HG03469 (cell line): ENCODE results near the gene CHCHD4.
"Not testable (repeated sequence)": the region's sequence is repeated elsewhere in the genome, so short reads cannot be mapped to it uniquely, and the experiment has no call there.

Source experiments
- ATAC-seq: cut with Tn5 transposase; IDR thresholded peaks from one replicate; pipeline ENCODE4 v1.9.1; 2021; ENCODE audit warnings: mild to moderate bottlenecking, moderate library complexity, moderate number of reproducible peaks; ENCODE audit not compliant: unreplicated experiment

CHCHD4 gene

DNA sequence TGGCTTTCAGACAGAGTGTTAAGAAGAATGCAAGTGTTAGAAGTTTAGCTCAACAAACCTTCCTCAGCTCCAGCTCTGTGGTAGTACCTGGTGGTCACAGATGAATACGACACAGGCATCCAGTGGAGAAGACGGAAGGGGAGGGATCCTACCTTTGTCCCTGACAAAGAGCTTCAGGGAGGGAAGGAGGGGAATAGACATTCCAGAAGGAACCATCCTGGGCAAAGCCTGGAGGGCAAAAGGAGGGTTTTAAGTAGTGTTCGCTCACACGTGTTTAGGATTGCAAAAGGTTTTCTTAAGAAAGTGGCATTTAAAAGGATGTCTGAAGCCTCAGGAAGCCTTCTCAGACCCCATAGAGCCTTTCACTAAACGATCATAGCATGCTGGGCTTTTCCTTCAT, 2.8 kb downstream of the CHCHD4 start:
- no peak for ATAC-seq

DNA sequence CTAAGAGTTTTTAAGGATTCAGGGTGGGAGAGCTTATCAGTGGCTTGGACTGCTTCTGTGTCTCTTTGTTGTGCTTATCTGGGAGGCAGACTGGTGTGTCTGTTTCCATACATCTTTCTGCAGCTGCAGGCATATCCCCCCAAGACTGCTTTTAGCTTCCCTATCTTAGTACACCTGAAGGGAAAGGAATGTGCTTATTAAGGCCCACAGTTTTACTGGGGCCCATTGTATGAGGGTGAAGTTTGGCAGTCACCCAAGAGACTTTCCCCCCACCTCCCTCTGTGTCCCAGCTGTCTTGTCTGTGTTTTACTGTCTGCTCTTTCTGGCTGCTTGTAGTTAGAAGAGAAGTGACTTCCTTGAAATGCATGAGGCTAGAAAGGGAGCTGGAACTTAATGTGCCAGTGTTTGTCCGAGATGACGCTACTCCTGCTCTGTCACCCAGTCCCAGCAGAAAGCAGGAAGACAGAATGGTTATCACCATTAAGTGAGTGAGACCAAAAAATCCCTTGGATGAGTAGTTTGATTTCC, 3.7 kb downstream of the CHCHD4 start:
- ATAC-seq, result not testable (repeated sequence)

DNA sequence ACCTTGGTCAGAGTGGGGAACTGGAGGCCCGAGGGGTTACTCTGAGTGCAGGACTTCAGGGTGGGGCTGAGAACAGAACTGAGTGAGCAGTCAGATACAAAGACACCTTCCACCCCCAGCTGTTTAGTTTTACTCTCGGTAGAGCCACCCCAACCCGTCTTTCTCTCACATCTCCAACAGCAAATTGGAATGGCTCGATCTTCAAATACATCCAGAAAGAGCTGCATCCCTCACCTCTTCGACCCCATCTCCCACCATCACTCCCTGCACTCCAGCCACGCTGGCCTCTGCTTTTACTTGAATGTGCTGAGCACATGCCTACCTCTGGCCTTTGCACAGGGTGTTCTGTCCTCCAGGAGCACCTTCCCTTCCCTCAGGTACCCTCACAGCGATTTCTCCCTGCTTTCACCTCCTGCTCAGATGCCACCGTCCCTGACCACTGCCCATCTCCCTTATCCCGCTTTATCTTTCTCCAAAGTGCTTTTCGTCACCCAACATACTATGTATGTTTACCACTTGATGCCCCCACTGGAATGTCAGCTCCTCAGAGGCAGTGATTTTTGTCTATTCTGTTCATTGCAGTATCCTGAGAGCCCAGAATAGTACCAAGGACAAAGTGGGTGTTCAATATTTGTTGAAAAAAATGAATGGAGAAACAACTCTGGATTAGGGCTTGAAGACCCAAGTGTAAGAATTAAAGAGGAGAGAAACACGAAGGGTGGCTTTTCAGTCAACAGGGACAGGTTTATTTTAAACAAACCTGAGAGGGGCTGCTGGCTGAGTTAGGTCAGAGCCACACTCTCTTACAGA, 4.4 kb downstream of the CHCHD4 start:
- no peak for ATAC-seq

DNA sequence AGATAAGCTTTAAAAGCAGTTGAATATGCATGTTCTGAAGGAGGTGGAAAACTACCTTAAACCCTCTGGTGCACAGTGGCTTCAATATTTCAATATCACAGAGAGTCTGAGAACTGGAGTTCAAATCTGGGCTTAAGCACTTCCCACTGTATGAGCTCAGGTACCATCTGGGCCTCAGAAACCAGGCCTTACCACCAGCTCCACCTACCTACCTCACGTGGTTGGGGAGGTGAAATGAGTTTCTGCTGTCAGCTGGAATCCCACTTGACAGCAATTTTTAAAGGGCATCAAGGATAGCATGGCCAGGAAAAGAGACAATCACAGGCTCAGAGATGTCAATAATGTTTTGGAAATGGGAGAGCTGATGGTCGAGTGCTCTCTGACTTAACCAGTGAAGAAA, 5.0 kb downstream of the CHCHD4 start:
- ATAC-seq, result no peak

GRCh38 chr3:14118400-14119381, 6.0 kb downstream of the CHCHD4 start:
- ATAC-seq, result no peak

GRCh38 chr3:14117468-14118399, 6.9 kb downstream of the CHCHD4 start:
- no peak for ATAC-seq

DNA sequence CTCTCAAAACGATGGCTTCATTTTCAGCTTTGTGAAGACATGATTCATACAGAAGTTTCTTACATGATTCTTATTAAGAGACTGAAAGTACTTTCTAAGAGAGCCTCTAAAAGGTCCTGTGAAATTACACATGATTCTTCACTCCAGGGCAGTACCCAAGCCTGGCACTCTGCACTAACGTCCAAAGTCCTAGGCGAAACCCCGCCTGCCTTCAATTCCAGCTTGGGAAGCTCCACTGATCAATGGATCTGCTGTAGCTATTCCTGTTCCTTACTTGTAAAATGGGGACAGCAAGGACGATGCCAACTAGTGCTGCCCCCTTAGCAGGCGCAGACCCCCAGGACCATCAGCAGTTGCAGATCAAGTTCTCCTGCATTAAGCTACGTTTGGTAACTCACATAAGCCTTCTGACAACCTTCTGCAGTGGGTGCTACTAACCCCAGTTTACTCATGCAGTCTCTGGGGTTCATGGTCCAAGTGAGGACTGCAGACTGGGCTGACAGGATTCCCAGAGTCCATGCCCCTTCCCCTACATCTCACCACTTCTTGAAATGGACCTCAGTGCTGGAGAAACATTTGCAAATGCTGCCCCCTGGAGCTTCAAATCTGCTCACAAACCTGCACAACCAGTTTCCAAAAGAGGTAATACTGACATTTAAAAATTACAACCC, 10.6 kb downstream of the CHCHD4 start:
- ATAC-seq, result no peak

DNA sequence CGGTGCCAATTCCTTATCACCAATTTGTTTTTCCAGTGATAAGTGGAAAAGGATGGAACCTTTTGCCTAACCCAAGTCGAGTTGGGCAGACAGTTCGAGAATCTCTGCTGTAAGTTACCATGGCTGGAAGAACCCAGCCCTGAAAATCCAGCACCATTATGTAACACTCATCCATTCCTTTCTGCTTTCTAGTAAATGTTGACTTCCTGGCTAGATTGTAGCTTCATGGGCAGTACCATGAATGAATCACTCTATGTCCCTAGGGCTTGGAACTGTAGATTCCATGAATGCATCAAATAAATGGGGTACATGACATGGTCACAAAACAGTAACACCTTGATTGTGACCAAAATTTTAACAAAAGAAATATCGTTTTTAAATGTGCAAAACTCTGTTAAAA, 14.0 kb downstream of the CHCHD4 start:
- ATAC-seq, result no peak

- not testable (repeated sequence) for ATAC-seq
Measured at GRCh38 chr3:14109821-14110220, 14.8 kb downstream of the CHCHD4 start.

DNA sequence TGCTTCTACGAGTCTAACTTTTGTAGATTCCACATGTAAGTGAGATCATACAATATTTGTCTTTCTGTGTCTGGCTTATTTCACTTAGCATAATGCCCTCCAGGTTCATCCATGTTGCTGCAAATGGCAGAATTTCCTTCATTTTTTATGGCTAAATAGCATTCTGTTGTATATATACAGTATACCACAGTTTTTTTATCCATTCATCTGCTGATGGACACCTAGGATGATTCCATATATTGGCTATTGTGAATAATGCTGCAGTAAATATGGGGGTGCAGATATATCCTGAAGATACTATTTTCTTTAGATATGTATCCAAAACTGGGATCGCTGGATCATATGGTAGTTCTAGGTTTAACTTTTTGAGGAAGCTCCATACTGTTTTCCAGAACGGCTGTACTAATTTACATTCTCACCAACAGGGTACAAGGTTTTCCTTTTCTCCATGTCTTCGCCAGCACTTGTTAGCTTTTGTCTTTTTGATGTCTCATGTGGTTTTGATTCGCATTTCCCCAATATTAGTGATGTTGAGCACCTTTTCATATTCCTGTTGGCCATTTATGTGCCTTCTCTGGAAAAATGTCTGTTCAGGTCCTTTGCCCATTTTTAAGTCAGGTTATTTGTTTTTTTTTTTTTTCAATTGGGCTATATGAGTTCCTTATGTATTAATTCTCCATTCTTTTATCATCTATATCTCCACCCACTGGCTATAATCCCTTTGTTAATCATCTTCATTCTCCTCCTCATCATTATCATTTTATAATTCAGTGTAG, 26.9 kb downstream of the CHCHD4 start:
- no peak for ATAC-seq

DNA sequence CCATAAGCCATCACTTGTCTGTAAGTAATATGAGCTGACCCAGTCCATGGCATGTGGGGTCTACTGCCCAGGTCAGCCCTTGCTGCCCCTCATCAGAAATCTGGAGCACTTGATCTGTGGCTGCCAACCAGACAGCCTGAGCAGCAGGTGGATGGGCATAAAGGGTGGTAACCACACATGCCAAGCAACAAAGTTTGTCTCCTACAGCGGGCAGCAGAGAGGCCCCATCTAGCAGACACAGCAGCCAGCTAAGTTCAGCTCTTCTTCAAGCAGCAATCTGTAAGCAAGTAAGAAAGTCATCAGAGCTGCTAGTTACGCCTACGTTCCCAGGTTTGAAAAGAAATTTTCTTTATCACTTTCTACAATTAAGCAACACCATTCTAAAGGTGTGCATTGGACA, 27.9 kb downstream of the CHCHD4 start:
- no peak for ATAC-seq

- no peak for ATAC-seq
Measured at GRCh38 chr3:14093831-14094230, 30.8 kb downstream of the CHCHD4 start.

- ATAC-seq, result no peak
Measured at GRCh38 chr3:14092464-14092863, 32.2 kb downstream of the CHCHD4 start.

DNA sequence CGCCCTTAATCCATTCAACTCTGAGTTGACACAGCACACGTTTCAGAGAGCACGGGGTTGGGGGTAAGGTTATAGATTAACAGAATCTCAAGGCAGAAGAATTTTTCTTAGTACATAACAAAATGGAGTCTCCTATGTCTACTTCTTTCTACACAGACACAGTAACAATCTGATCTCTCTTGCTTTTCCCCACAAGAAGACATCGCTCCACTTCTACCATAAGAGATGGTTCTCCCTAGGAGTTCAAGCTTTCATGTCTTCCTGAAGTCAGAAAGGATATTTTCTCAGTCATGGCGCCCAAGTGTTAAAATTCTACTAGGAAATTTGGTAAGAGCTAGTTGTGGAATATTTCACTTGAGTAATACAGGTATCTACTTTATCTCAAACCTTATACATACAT, 32.7 kb downstream of the CHCHD4 start:
- not testable (repeated sequence) for ATAC-seq

GRCh38 chr3:14087461-14087860, 37.2 kb downstream of the CHCHD4 start:
- ATAC-seq, result not testable (repeated sequence)

DNA sequence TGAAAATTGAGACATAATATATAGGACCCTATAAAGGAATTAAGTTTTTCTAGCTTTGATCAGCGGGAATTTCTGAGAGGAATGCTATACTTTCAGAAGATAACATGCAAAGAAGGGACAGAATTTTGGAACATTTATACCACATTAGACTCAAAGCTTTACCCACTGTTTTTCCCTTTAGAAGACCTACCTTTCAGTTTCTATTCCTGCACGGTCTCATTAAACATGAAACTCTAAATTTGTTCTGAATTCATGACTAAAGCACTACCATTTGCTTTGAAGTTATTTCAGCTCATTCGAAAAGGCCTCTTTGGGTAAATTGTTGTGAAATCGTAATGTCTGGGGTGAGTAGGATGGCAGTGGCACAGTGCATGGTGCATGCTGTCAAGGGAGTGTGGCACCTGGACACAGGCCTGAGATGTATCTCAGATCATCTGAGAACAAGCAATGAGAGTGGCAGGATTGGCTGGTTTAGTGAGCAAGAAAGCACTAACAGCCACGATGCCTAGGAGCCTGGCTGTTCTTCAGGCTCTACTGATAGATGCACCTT, 42.5 kb downstream of the CHCHD4 start:
- ATAC-seq, result no peak

GRCh38 chr3:14077310-14077709, 47.4 kb downstream of the CHCHD4 start:
- no peak for ATAC-seq

DNA sequence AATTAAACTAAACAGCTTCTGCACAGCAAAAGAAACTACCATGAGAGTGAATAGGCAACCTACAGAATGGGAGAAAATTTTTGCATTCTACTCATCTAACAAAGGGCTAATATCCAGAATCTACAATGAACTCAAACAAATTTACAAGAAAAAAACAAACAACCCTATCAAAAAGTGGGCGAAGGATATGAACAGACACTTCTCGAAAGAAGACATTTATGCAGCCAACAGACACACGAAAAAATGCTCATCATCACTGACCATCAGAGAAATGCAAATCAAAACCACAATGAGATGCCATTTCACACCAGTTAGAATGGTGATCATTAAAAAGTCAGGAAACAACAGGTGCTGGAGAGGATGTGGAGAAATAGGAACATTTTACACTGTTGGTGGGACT, 49.4 kb downstream of the CHCHD4 start:
- not testable (repeated sequence) for ATAC-seq

DNA sequence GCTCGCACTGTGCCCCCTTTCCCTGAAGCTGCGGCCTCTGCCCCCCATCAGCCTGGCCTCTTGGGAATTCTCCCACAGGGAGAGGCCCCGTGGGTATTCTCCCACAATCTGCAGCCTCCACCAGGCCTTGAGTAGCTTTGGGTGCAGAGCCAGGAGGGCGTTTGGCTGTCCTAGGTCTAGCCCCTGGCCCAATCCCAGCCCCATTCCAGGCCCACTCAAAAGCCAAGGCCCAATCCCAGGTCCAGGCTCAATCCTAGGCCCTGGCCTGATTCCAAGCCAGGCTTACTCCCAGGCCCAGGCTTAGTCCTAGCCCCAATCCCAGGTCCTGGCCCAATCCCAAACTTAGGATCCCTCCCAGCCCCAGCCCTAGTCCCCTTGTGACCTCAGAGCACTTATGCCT, 59.8 kb downstream of the CHCHD4 start:
- no peak for ATAC-seq
